Smooth muscle cell (in vitro differentiated cells): Measurements from ENCODE around the gene LRWD1. TPM values are rescaled to one million over a fixed set of nuclear protein-coding genes. Genes with fewer than 3 reads are reported as not detected.

Experiments
- DNase-seq: peaks from one replicate; lab custom pipeline; 2025; ENCODE audit not compliant: unreplicated experiment; lab: John Stamatoyannopoulos, UW
- H2AFZ ChIP-seq: fragments of 200-600 bp; sonication (generic); 2 replicates; pipeline ENCODE4 v1.6.0; 2016; ENCODE audit warnings: antibody characterized with exemption, low read depth, mild to moderate bottlenecking
- H3F3A ChIP-seq: fragments of 200-600 bp; sonication (generic); 2 replicates; pipeline ENCODE4 v1.6.0; 2017; ENCODE audit warnings: antibody characterized with exemption, low read depth
- H3K27ac ChIP-seq: fragments of 200-600 bp; sonication (generic); 2 replicates; pipeline ENCODE4 v1.5.1; 2016; ENCODE audit warnings: low read depth, mild to moderate bottlenecking
- H3K27me3 ChIP-seq: fragments of 200-600 bp; sonication (generic); 2 replicates; pipeline ENCODE4 v1.6.1; 2016; ENCODE audit warnings: low read depth, mild to moderate bottlenecking
- H3K36me3 ChIP-seq: fragments of 200-600 bp; sonication (generic); 2 replicates; pipeline ENCODE4 v1.5.1; 2016; ENCODE audit warnings: low read depth
- H3K4me1 ChIP-seq: fragments of 200-600 bp; sonication (generic); 2 replicates; pipeline ENCODE4 v1.5.1; 2016; ENCODE audit warnings: low read depth
- H3K4me2 ChIP-seq: fragments of 200-600 bp; sonication (generic); 2 replicates; pipeline ENCODE4 v1.6.0; 2016; ENCODE audit warnings: mild to moderate bottlenecking
- H3K4me3 ChIP-seq: fragments of 200-600 bp; sonication (generic); 2 replicates; pipeline ENCODE4 v1.5.1; 2016; ENCODE audit warnings: mild to moderate bottlenecking
- H3K79me2 ChIP-seq: fragments of 200-600 bp; sonication (generic); 2 replicates; pipeline ENCODE4 v1.6.0; 2016; ENCODE audit warnings: low read depth, mild to moderate bottlenecking
- H3K9ac ChIP-seq: fragments of 200-600 bp; sonication (generic); 2 replicates; pipeline ENCODE4 v1.6.0; 2016; ENCODE audit warnings: low read depth
- H3K9me3 ChIP-seq: fragments of 200-600 bp; sonication (generic); replicated peaks from 2 replicates; pipeline ENCODE4 v1.5.1; 2016; ENCODE audit warnings: low read depth
- H4K20me1 ChIP-seq: fragments of 200-600 bp; sonication (generic); 2 replicates; pipeline ENCODE4 v1.6.0; 2016; ENCODE audit warnings: low read depth
- CTCF ChIP-seq: fragments of 200-600 bp; sonication (generic); IDR thresholded peaks from 2 replicates; pipeline ENCODE4 v1.5.1; 2017; ENCODE audit warnings: borderline replicate concordance, mild to moderate bottlenecking, antibody characterized with exemption; ENCODE audit not compliant: insufficient read depth, poor library complexity, severe bottlenecking
- WGBS: methylation state at CpG from one replicate; pipeline ENCODE4 v1.1.7; 2016; ENCODE audit warnings: low lambda C conversion rate; 5-methylcytosine and 5-hydroxymethylcytosine counted together
- polyA plus RNA-seq: library from polyadenylated mRNA; unstranded; fragments of >200 nt; fragmentation: Nextera tagmentation; extraction: Ambion mirVana; gene quantifications from 2 replicates; pipeline ENCODE4 v1.2.1, GENCODE V29; 2016
- total RNA-seq: library from RNA; depleted of rRNA; stranded (reverse); fragments of >200 nt; gene quantifications from 2 replicates; pipeline ENCODE4 v1.2.3, GENCODE V29; 2014

Gene LRWD1
- total and polyA plus RNA-seq, 2 experiments from 2014 or later: 13.1 to 21.2 TPM

- WGBS: 97% methylated on average over 24 of the region's 24 CpGs
- H3K9me3 ChIP-seq: no peaks in the 10 kb centered on the region
- no peaks in the 10 kb centered on the region for H4K20me1 ChIP-seq
- H3K4me2 ChIP-seq: no peak overlapping the region
- no peak for TF ChIP-seq CTCF
- DNase-seq: no peak
- no peaks in the 10 kb centered on the region for H3K27me3 ChIP-seq
- H3K36me3 ChIP-seq: no peaks in the 10 kb centered on the region
- H3K27ac ChIP-seq: no peak overlapping the region
- H3K79me2 ChIP-seq: peaks cover 16% of the 10 kb centered on the region
- H3K4me1 ChIP-seq: peaks cover 6% of the 10 kb centered on the region
- no peaks in the 10 kb centered on the region for H3F3A ChIP-seq
- H3K9ac ChIP-seq: no peak overlapping the region
- no peak overlapping the region for H2AFZ ChIP-seq
- no peak overlapping the region for H3K4me3 ChIP-seq
These were observed 3.0 kb downstream of the LRWD1 start for GRCh38 chr7:102467581-102468477.

GRCh38 chr7:102468478-102469350, 3.9 kb downstream of the LRWD1 start:
- no peak for DNase-seq
- H3K4me3 ChIP-seq: no peak overlapping the region
- no peak overlapping the region for H3K4me2 ChIP-seq
- H2AFZ ChIP-seq: no peak overlapping the region
- H3K4me1 ChIP-seq: peaks cover 4% of the 10 kb centered on the region
- no peak overlapping the region for H3K27ac ChIP-seq
- H3K9ac ChIP-seq: no peak overlapping the region
- WGBS: 97% methylated on average over 37 of the region's 40 CpGs
- no peaks in the 10 kb centered on the region for H3K27me3 ChIP-seq
- H4K20me1 ChIP-seq: peaks cover 4% of the 10 kb centered on the region
- peaks cover 9% of the 10 kb centered on the region for H3K79me2 ChIP-seq
- TF ChIP-seq CTCF: no peak
- no peaks in the 10 kb centered on the region for H3F3A ChIP-seq
- no peaks in the 10 kb centered on the region for H3K36me3 ChIP-seq
- H3K9me3 ChIP-seq: no peaks in the 10 kb centered on the region

GRCh38 chr7:102469351-102469971, 4.7 kb downstream of the LRWD1 start:
- Histone ChIP-seq H3K79me2 (peaks cover 2% of the 10 kb centered on the region), H3K4me1 (no peaks in the 10 kb centered on the region), H3F3A (no peaks in the 10 kb centered on the region), H3K4me2 (no peak overlapping the region), H4K20me1 (peaks cover 4% of the 10 kb centered on the region), H3K27ac (no peak overlapping the region), H2AFZ (no peak overlapping the region), H3K27me3 (no peaks in the 10 kb centered on the region), H3K4me3 (no peak overlapping the region), H3K36me3 (no peaks in the 10 kb centered on the region), H3K9me3 (no peaks in the 10 kb centered on the region), H3K9ac (no peak overlapping the region)
- DNase-seq: no peak
- no peak for TF ChIP-seq CTCF
- WGBS: 94% methylated on average over 24 of the region's 24 CpGs
